K562 (cell line): Measurements from ENCODE around the gene SLC11A1. TPM values are rescaled to one million over a fixed set of nuclear protein-coding genes. Genes with fewer than 3 reads are reported as not detected.

ENCODE experiments used
- BDP1 ChIP-seq: IDR thresholded peaks from 3 replicates; pipeline ENCODE4 v1.6.1; 2011; ENCODE audit not compliant: insufficient read length, insufficient read depth
- CTCF ChIP-seq, 3 experiments: IDR thresholded peaks in 2 of 3; conservative IDR thresholded peaks in 1 of 3; 2 replicates each; pipeline ENCODE4 v1.5.1; 2011 to 2012; ENCODE audit warnings: low read length in 3 of 3, mild to moderate bottlenecking in 3 of 3, control low read depth in 2 of 3, improper control_type of control experiment in 1 of 3, inconsistent platforms in 1 of 3, low read depth in 1 of 3, mixed read lengths in 1 of 3, moderate library complexity in 1 of 3; ENCODE audit not compliant: insufficient read depth in 2 of 3
- HDAC3 ChIP-seq: fragments of 450-650 bp; IDR thresholded peaks from 2 replicates; pipeline ENCODE4 v1.6.1; 2018; ENCODE audit warnings: borderline replicate concordance, mild to moderate bottlenecking, moderate library complexity; ENCODE audit not compliant: partially characterized antibody
- KLF10 ChIP-seq: fragments of 250-450 bp; sonication (Bioruptor Pico); IDR thresholded peaks from 2 replicates; pipeline ENCODE4 v1.6.1; 2021; ENCODE audit warnings: matching md5 sums
- MTF1 ChIP-seq: fragments of 250-450 bp; sonication (Bioruptor Pico); IDR thresholded peaks from 2 replicates; pipeline ENCODE4 v1.9.0; 2021; ENCODE audit warnings: moderate library complexity, mild to moderate bottlenecking, inconsistent platforms, borderline replicate concordance
- MYC ChIP-seq, 2 experiments: fragments of 250-450 bp in 1 of 2; sonication (Bioruptor Pico) in 1 of 2; IDR thresholded peaks; 2 replicates each; pipeline versions ENCODE4 v1.5.1 to v1.6.1; 2012 to 2021; ENCODE audit warnings: low read depth in 2 of 2, borderline replicate concordance in 1 of 2, improper control_type of control experiment in 1 of 2, low read length in 1 of 2, mild to moderate bottlenecking in 1 of 2, moderate library complexity in 1 of 2
- POLR2B ChIP-seq: fragments of 450-650 bp; IDR thresholded peaks from 2 replicates; pipeline ENCODE4 v1.6.1; 2018; ENCODE audit warnings: low read depth; ENCODE audit not compliant: partially characterized antibody
- PTBP1 ChIP-seq: fragments of 200-400 bp; formaldehyde crosslinking; IDR thresholded peaks from 2 replicates; pipeline ENCODE4 v1.6.1; 2017; ENCODE audit warnings: low read depth, low read length
- RAD21 ChIP-seq, 2 experiments: fragments of 250-450 bp in 1 of 2; fragments of 450-650 bp in 1 of 2; sonication (Bioruptor Pico) in 1 of 2; formaldehyde crosslinking in 1 of 2; IDR thresholded peaks in 1 of 2; conservative IDR thresholded peaks in 1 of 2; 2 replicates each; pipeline versions ENCODE4 v1.4.0 to v1.8.0; 2020 to 2022; ENCODE audit warnings: mild to moderate bottlenecking in 2 of 2, moderate library complexity in 1 of 2
- RAD51 ChIP-seq: fragments of 450-650 bp; IDR thresholded peaks from 2 replicates; pipeline ENCODE4 v1.7.1; 2016; ENCODE audit warnings: low read depth, mild to moderate bottlenecking, borderline replicate concordance
- TBL1XR1 ChIP-seq, 2 experiments: IDR thresholded peaks; 2 replicates each; pipeline ENCODE4 v1.6.1; 2012; ENCODE audit warnings: improper control_type of control experiment in 2 of 2, low read length in 2 of 2, mild to moderate bottlenecking in 1 of 2
- ZNF449 ChIP-seq: fragments of 250-450 bp; sonication (Bioruptor Pico); IDR thresholded peaks from 2 replicates; pipeline ENCODE4 v1.8.0; 2022; ENCODE audit warnings: moderate library complexity, mild to moderate bottlenecking, inconsistent platforms
- ZNF717 ChIP-seq: fragments of 250-450 bp; sonication (Bioruptor Pico); IDR thresholded peaks from 2 replicates; pipeline ENCODE4 v1.5.0; 2021
- ZNF780A ChIP-seq: fragments of 250-450 bp; sonication (Bioruptor Pico); IDR thresholded peaks from 2 replicates; pipeline ENCODE4 v1.5.0; 2021; ENCODE audit warnings: mild to moderate bottlenecking
- ZNF79 ChIP-seq: fragments of 250-450 bp; sonication (Bioruptor Pico); IDR thresholded peaks from 2 replicates; pipeline ENCODE4 v1.4.0; 2020; ENCODE audit warnings: low read depth, mild to moderate bottlenecking, moderate library complexity
- polyA plus RNA-seq, 8 experiments: library from polyadenylated mRNA; depleted of rRNA in 4 of 8; stranded (reverse) in 5 of 8; unstranded in 3 of 8; fragments of >200 nt; fragmentation: Nextera tagmentation in 2 of 8; fragmentation: Illumina TruSeq in 1 of 8; extraction: Ambion mirVana in 2 of 8; extraction: Trizol in 1 of 8; gene quantifications; 2 replicates each; pipeline versions ENCODE4 v1.2.1 to v1.2.3, GENCODE V29; 2011 to 2014; ENCODE audit warnings: inconsistent platforms in 1 of 8, missing spikeins in 1 of 8
- total RNA-seq, 7 experiments: library from RNA; depleted of rRNA in 6 of 7; stranded (reverse); fragments of >200 nt in 6 of 7; fragmentation: Illumina TruSeq in 2 of 7; extraction: Trizol in 2 of 7; gene quantifications; 2 replicates each; pipeline versions ENCODE4 v1.2.1 to v1.2.3, GENCODE V29; 2011 to 2021; ENCODE audit warnings: low replicate concordance in 1 of 7
- TF ChIP-seq, protein P1 (sequence below): fragments of 250-450 bp; sonication (Bioruptor Pico); IDR thresholded peaks from 2 replicates; pipeline ENCODE4 v1.8.0; 2021; ENCODE audit warnings: borderline replicate concordance, mild to moderate bottlenecking, moderate library complexity; ENCODE audit not compliant: poor library complexity, severe bottlenecking
- TF ChIP-seq, protein P2 (sequence below), 2 experiments: fragments of 450-650 bp; IDR thresholded peaks; 2 replicates each; pipeline ENCODE4 v1.6.1; 2018; ENCODE audit warnings: mild to moderate bottlenecking in 2 of 2, low read depth in 1 of 2; ENCODE audit not compliant: partially characterized antibody in 2 of 2

The SLC11A1 gene
- total and polyA plus RNA-seq, 9 of the 15 experiments (the other 6 are each of a cell fraction or from before 2014, with no cell fraction given) = 0.35 to 1.6 (median 0.65) TPM

GRCh38 chr2:218395826-218396687 is 14.0 kb downstream of the SLC11A1 start (continued):
- TF ChIP-seq MYC (IDR thresholded peaks at IDR 0.05; ENCODE audit: low read depth, low read length) = peak; percentile 78
- no peak for TF ChIP-seq MYC (CRISPR knock-in tag; IDR thresholded peaks at IDR 0.05; ENCODE audit: borderline replicate concordance, low read depth)
- TF ChIP-seq BDP1 = no peak
- TF ChIP-seq ZNF79 (CRISPR knock-in tag) = no peak
- TF ChIP-seq HDAC3 = no peak
- TF ChIP-seq ZNF780A = no peak
- TF ChIP-seq, protein P1, sequence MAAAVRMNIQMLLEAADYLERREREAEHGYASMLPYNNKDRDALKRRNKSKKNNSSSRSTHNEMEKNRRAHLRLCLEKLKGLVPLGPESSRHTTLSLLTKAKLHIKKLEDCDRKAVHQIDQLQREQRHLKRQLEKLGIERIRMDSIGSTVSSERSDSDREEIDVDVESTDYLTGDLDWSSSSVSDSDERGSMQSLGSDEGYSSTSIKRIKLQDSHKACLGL = no peak
- TF ChIP-seq, protein P2, sequence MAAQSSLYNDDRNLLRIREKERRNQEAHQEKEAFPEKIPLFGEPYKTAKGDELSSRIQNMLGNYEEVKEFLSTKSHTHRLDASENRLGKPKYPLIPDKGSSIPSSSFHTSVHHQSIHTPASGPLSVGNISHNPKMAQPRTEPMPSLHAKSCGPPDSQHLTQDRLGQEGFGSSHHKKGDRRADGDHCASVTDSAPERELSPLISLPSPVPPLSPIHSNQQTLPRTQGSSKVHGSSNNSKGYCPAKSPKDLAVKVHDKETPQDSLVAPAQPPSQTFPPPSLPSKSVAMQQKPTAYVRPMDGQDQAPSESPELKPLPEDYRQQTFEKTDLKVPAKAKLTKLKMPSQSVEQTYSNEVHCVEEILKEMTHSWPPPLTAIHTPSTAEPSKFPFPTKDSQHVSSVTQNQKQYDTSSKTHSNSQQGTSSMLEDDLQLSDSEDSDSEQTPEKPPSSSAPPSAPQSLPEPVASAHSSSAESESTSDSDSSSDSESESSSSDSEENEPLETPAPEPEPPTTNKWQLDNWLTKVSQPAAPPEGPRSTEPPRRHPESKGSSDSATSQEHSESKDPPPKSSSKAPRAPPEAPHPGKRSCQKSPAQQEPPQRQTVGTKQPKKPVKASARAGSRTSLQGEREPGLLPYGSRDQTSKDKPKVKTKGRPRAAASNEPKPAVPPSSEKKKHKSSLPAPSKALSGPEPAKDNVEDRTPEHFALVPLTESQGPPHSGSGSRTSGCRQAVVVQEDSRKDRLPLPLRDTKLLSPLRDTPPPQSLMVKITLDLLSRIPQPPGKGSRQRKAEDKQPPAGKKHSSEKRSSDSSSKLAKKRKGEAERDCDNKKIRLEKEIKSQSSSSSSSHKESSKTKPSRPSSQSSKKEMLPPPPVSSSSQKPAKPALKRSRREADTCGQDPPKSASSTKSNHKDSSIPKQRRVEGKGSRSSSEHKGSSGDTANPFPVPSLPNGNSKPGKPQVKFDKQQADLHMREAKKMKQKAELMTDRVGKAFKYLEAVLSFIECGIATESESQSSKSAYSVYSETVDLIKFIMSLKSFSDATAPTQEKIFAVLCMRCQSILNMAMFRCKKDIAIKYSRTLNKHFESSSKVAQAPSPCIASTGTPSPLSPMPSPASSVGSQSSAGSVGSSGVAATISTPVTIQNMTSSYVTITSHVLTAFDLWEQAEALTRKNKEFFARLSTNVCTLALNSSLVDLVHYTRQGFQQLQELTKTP (IDR thresholded peaks at IDR 0.05; ENCODE audit: low read depth in 1 of 2, partially characterized antibody in 2 of 2) = peak in 1 of 2 experiments; percentile 32
- no peak for TF ChIP-seq KLF10 (CRISPR knock-in tag)
- TF ChIP-seq ZNF717 (CRISPR knock-in tag) = no peak
- peak; percentile 73 to 79 (median 79) for TF ChIP-seq CTCF (IDR thresholded peaks at IDR 0.05 in 2 of 3, conservative IDR thresholded peaks at IDR 0.05 in 1 of 3; ENCODE audit: insufficient read depth in 2 of 3, low read depth in 1 of 3, low read length in 3 of 3)
- no peak for TF ChIP-seq RAD51
- TF ChIP-seq ZNF449 (CRISPR knock-in tag) = no peak
- TF ChIP-seq PTBP1 = peak; percentile 95
- no peak for TF ChIP-seq POLR2B
- peak in 1 of 2 experiments; percentile 77; a peak in 1 of 4 replicates for TF ChIP-seq TBL1XR1 (IDR thresholded peaks at IDR 0.05; ENCODE audit: low read length in 2 of 2)
- TF ChIP-seq MTF1 (CRISPR knock-in tag) = no peak
- TF ChIP-seq RAD21 (CRISPR knock-in tag; conservative IDR thresholded peaks at IDR 0.05 in 1 of 2, IDR thresholded peaks at IDR 0.05 in 1 of 2) = peak; percentile 62 to 82
